ENCODE measurements around the gene ACAP2.

GRCh38 chr3:195443391-195443989, 670 bp upstream of the ACAP2 start:
- TF ChIP-seq CTCF (IDR thresholded peaks at IDR 0.05 in 4 of 5, conservative IDR thresholded peaks at IDR 0.05 in 1 of 5) (no peak), POLR2A (IDR thresholded peaks at IDR 0.05) (no peak)
